ENCODE data around the gene WNK1.

The WNK1 gene

GRCh38 chr12:851343-851742, 99.0 kb downstream of the WNK1 start:
- no peak for DNase-seq (ENCODE audit: low read depth)
- H3K4me3 ChIP-seq (ENCODE audit: low read depth, low read length) = no peak overlapping the region
- no peak for TF ChIP-seq CTCF (IDR thresholded peaks at IDR 0.05; ENCODE audit: insufficient read depth, low read depth, low read length, missing control alignments)

- DNase-seq (ENCODE audit: low read depth) = no peak
Measured at GRCh38 chr12:851913-852312, 99.5 kb downstream of the WNK1 start.

GRCh38 chr12:852864-853263, 100.5 kb downstream of the WNK1 start:
- no peak overlapping the region for H3K4me3 ChIP-seq (ENCODE audit: low read depth, low read length)
- DNase-seq (ENCODE audit: low read depth) = no peak

More at GRCh38 chr12:851913-852312, 99.5 kb downstream of the WNK1 start:
- no peak overlapping the region for H3K4me3 ChIP-seq (ENCODE audit: low read depth, low read length)
- no peak for TF ChIP-seq CTCF (IDR thresholded peaks at IDR 0.05; ENCODE audit: insufficient read depth, low read depth, low read length, missing control alignments)

GRCh38 chr12:857611-858010, 105.2 kb downstream of the WNK1 start:
- no peak for DNase-seq (ENCODE audit: low read depth)
- no peak overlapping the region for H3K4me3 ChIP-seq (ENCODE audit: low read depth, low read length)
- TF ChIP-seq CTCF (IDR thresholded peaks at IDR 0.05; ENCODE audit: insufficient read depth, low read depth, low read length, missing control alignments) = no peak

More at GRCh38 chr12:852864-853263, 100.5 kb downstream of the WNK1 start:
- no peak for TF ChIP-seq CTCF (IDR thresholded peaks at IDR 0.05; ENCODE audit: insufficient read depth, low read depth, low read length, missing control alignments)

GRCh38 chr12:862303-862911, 110.0 kb downstream of the WNK1 start:
- TF ChIP-seq CTCF (IDR thresholded peaks at IDR 0.05; ENCODE audit: insufficient read depth, low read depth, low read length, missing control alignments) = no peak
- no peak for DNase-seq (ENCODE audit: low read depth)
- no peak overlapping the region for H3K4me3 ChIP-seq (ENCODE audit: low read depth, low read length)

GRCh38 chr12:863285-863684, 110.9 kb downstream of the WNK1 start:
- no peak for DNase-seq (ENCODE audit: low read depth)
- TF ChIP-seq CTCF (IDR thresholded peaks at IDR 0.05; ENCODE audit: insufficient read depth, low read depth, low read length, missing control alignments) = no peak
- H3K4me3 ChIP-seq (ENCODE audit: low read depth, low read length) = no peak overlapping the region

GRCh38 chr12:865614-866013, 113.2 kb downstream of the WNK1 start:
- TF ChIP-seq CTCF (IDR thresholded peaks at IDR 0.05; ENCODE audit: insufficient read depth, low read depth, low read length, missing control alignments) = no peak
- no peak overlapping the region for H3K4me3 ChIP-seq (ENCODE audit: low read depth, low read length)
- DNase-seq (ENCODE audit: low read depth) = no peak
